NCI-H1105 treated with DMSO at 0.1 percent for 48 hours (cell line): ENCODE results near the gene BAIAP3.

Experiments used
- DNase-seq: peaks from one replicate; lab custom pipeline; 2025; lab: John Stamatoyannopoulos, UW

The BAIAP3 gene

GRCh38 chr16:1334739-1335138 is 1.3 kb downstream of the BAIAP3 start:
- no peak for DNase-seq

DNA sequence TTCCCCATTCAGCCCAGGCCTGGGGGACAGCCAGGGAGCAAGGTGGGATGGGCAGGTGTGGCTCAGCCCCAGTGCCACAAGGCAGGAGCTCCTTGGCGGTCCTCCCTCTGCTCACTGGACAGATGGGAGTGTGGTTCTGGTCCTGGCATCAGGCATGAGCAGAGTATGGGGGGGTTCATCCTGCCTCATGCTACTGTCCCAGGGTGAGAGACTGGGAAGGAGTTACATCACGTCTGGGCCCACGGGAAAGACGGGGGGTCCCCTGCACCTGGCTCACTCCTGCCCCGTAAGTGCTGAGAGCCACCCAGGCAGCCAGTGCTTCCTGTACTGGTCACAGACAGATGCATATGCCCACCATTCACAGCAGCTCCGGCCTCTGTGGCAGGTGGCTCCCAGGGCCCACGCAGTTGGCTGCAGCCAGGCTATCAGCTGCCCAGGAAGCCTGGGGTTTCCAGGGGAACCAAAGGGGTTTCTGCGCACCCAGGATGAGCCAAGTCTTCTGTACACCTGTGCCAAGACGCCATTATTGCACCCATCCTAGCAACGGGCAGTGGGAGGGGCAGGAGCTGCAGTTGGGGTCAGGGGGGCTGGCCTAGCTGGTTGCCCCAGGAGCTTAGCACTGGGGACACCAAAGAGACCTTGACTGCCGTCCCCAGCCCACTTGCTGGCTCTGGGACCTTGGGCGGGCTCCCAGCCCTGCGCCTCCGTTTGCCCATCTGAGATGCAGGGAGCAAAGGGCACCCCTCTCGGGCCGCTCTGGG is 1.9 kb downstream of the BAIAP3 start:
- DNase-seq: peak; percentile 44

- peak; percentile 6 for DNase-seq
These were observed 2.6 kb downstream of the BAIAP3 start for GRCh38 chr16:1335996-1336395.

- DNase-seq: no peak
These were observed 3.2 kb downstream of the BAIAP3 start for GRCh38 chr16:1336619-1337018.

- no peak for DNase-seq
These were observed 4.0 kb downstream of the BAIAP3 start for GRCh38 chr16:1337486-1337885.

DNA sequence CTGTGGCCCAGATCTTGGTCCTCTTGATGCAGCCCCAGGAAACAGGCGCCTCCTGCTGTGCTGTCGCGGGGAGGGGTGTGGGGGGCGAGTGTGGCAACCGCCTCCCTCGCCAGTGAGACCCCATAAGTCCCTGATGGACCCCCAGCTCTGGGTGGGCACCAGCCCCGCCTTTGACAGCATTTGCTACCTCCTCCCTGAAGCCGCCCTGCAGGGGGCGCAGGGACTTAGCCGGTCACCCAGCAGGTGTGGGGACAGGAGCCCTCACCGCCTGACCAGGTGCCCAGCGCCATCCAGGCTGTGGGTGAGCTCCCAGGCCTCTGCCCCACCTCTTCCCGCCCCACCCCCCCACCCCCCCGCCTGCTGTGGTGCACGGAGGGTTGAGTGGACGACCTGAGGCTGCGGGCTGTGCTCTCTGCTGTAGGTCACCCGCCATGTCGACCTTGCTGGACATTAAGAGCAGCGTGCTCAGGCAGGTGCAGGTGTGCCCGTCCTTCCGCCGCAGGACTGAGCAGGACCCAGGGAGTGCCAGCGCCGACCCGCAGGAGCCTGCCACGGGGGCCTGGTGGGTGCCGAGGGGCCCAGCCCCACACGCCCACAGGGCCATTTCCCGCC is 4.8 kb downstream of the BAIAP3 start:
- DNase-seq: no peak

GRCh38 chr16:1338855-1339675 is 5.6 kb downstream of the BAIAP3 start:
- DNase-seq: no peak

- DNase-seq: no peak
These were observed 7.5 kb downstream of the BAIAP3 start for GRCh38 chr16:1340730-1341494.

- no peak for DNase-seq
These were observed 8.3 kb downstream of the BAIAP3 start for GRCh38 chr16:1341495-1342420.

DNA sequence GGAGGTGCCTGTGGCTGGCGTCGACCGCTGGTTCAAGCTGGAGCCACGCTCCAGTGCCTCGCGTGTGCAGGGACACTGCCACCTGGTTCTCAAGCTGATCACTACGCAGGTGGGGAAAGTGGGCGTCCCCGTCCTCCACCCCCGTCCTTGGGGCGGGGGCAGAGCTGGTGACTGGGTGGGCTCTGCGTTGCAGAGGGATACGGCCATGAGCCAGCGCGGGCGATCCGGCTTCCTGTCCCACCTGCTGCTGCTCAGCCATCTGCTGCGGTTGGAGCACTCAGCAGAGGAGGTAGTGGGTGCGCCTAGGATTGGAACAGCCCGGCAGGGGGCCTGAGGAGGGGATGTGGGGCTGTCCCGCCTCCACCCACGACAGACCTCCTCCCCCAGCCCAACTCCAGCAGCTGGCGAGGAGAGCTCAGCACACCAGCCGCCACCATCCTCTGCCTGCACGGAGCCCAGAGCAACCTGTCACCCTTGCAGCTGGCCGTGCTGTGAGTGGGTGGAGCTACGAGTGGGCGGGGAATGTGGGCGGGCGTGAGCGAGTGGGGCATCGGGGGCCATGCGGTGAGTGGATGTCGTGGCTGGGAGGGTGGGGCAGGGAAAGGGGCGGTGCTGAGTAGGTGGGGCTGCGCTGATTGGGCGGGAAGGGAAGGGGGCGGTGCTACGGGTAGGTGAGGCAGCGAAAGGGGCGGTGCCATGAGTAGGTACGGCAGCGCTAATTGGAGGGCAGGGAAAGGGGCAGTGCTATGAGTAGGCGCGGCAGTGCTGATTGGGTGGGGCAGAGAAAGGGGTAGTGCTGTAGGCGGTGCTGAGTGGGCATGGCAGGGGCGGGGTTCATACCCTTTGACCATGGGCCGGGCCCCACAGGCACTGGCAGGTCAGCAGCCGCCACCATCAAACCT is 9.3 kb downstream of the BAIAP3 start:
- peak; percentile 92 for DNase-seq

- DNase-seq: no peak
These were observed 10.2 kb downstream of the BAIAP3 start for GRCh38 chr16:1343428-1344242.

GRCh38 chr16:1344499-1344898 is 11.1 kb downstream of the BAIAP3 start:
- DNase-seq: no peak

DNA sequence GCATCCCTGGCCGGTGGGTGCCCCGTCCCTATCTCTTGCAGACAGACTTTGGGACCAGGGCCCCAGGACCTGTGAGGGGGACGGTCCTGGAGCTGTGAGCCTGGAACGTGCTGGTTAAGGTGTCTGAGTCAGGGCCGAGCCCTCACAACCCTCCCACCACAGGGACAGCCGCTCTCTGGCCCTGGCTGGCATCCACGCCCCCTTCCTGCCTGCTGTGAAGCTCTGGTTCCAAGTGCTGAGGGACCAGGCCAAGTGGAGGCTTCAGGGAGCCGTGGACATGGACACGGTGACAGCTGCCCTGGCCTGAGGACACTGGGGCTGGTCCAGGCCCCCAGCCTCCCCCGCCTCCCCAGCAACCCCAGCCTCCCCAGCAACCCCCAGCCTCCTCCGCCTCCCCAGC is 11.6 kb downstream of the BAIAP3 start:
- DNase-seq: no peak

GRCh38 chr16:1345651-1346421 is 12.4 kb downstream of the BAIAP3 start:
- no peak for DNase-seq

DNA sequence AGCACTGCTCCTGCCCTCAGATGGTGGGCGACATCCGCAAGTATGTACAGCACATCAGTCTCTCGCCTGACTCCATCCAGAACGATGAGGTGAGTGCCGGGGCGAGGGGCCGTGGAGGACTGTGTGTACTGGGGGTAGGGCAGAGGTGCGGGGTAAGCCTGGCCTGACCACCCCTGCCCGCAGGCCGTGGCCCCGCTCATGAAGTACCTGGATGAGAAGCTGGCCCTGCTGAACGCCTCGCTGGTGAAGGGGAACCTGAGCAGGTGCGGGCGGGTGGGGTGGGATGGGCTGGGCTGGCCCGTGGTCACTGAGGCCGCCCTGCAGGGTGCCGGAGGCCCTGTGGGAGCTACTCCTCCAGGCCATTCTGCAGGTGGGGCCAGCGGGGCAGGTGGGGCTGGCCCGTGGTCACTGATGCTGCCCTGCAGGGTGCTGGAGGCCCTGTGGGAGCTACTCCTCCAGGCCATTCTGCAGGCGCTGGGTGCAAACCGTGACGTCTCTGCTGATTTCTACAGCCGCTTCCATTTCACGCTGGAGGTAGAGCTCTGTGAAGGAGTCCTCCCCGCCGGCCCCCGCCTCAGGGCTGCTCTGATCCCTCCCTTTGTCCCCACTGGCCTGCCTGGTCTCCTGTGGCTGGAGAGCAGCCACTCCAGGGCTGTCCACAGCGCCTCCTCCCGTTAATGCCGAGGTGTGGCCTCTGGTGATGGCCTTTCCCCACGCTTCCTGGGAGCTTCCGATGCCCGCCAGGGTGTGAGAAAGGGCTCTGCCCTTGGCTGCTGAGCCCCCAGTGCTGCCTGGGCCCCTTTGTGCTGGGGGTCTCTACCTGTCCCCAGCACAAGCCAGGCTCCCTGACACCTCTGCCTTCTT is 13.2 kb downstream of the BAIAP3 start:
- DNase-seq: no peak

GRCh38 chr16:1347286-1347855 is 13.9 kb downstream of the BAIAP3 start:
- DNase-seq: no peak

DNA sequence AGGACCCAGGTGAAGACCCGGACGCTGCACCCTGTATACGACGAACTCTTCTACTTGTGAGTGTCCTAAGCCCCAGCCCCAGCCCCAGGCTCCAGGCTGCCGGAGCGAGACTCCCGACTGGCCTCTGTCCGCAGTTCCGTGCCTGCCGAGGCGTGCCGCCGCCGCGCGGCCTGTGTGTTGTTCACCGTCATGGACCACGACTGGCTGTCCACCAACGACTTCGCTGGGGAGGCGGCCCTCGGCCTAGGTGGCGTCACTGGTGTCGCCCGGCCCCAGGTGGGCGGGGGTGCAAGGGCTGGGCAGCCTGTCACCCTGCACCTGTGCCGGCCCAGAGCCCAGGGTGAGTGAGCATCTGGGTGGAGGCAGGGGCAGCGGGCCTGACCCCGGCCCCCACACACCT is 14.5 kb downstream of the BAIAP3 start:
- DNase-seq: no peak
